CD4-positive, CD25-positive, alpha-beta regulatory T cell (primary cell): ENCODE results near the gene PTH. TPM values are rescaled to one million over a fixed set of nuclear protein-coding genes. Genes with fewer than 3 reads are reported as not detected.

ENCODE experiments used
- ATAC-seq, 2 donors: fragments of 150-1000 bp; cut with Tn5 transposase; one replicate each; pipeline ENCODE4 v1.10.0; 2021; ENCODE audit warnings: low read depth in 2 of 2, moderate number of reproducible peaks in 2 of 2, moderate library complexity in 1 of 2
- DNase-seq, 3 donors: peaks; one replicate each; pipeline versions ENCODE4 v3.0.0 to v3.0.0-alpha.2; 2012 to 2022; ENCODE audit warnings: mixed read lengths in 1 of 3
- H3K27ac ChIP-seq: one replicate; pipeline ENCODE4 v1.7.0; 2013; ENCODE audit warnings: mild to moderate bottlenecking, low read length; ENCODE audit not compliant: insufficient read depth, poor library complexity, severe bottlenecking
- H3K27me3 ChIP-seq: one replicate; pipeline ENCODE4 v1.7.0; 2013; ENCODE audit warnings: low read length; ENCODE audit not compliant: control insufficient read depth, insufficient read depth
- H3K36me3 ChIP-seq: one replicate; pipeline ENCODE4 v1.7.0; 2013; ENCODE audit warnings: mild to moderate bottlenecking, low read length, moderate library complexity; ENCODE audit not compliant: control insufficient read depth, insufficient read depth
- H3K4me1 ChIP-seq: 2 replicates; pipeline ENCODE4 v1.7.0; 2013; ENCODE audit warnings: mild to moderate bottlenecking, low read length; ENCODE audit not compliant: insufficient read depth, control insufficient read depth, poor library complexity, severe bottlenecking
- H3K4me3 ChIP-seq: one replicate; pipeline ENCODE4 v1.7.0; 2013; ENCODE audit warnings: low read depth, mild to moderate bottlenecking, low read length, moderate library complexity
- H3K9me3 ChIP-seq, 2 experiments: 1 replicate in 1 of 2; 2 replicates in 1 of 2; pipeline ENCODE4 v1.7.0; 2013; ENCODE audit warnings: low read length in 2 of 2, mild to moderate bottlenecking in 1 of 2, moderate library complexity in 1 of 2; ENCODE audit not compliant: control insufficient read depth in 2 of 2
- H3K27ac Mint-ChIP-seq, 3 donors: one replicate each; pipeline ENCODE4 v1.8.0; 2020 to 2022; ENCODE audit warnings: mild to moderate bottlenecking in 3 of 3, mixed read lengths in 3 of 3, moderate library complexity in 2 of 3
- H3K27me3 Mint-ChIP-seq: one replicate; pipeline ENCODE4 v1.8.0; 2022; ENCODE audit warnings: mild to moderate bottlenecking, mixed read lengths
- H3K36me3 Mint-ChIP-seq: one replicate; pipeline ENCODE4 v1.8.0; 2020; ENCODE audit warnings: mixed read lengths
- H3K4me1 Mint-ChIP-seq, 4 donors: one replicate each; pipeline ENCODE4 v1.8.0; 2020 to 2022; ENCODE audit warnings: mixed read lengths in 4 of 4, mild to moderate bottlenecking in 1 of 4
- H3K4me3 Mint-ChIP-seq, 4 donors: one replicate each; pipeline ENCODE4 v1.8.0; 2020 to 2022; ENCODE audit warnings: mild to moderate bottlenecking in 4 of 4, mixed read lengths in 4 of 4, moderate library complexity in 3 of 4
- H3K9me3 Mint-ChIP-seq, 7 donors: one replicate each; pipeline ENCODE4 v1.8.0; 2020 to 2022; ENCODE audit warnings: mixed read lengths in 7 of 7, mild to moderate bottlenecking in 3 of 7, moderate library complexity in 2 of 7
- polyA plus RNA-seq, 4 donors: library from polyadenylated mRNA; unstranded; fragments of 300-500 nt; fragmentation: Illumina TruSeq; gene quantifications; one replicate each; pipeline ENCODE4 v1.2.3, GENCODE V29; 2021
- total RNA-seq: library from RNA; stranded (reverse); gene quantifications from one replicate; pipeline ENCODE4 v1.2.3, GENCODE V29; 2022

PTH gene
- total and polyA plus RNA-seq, 5 donors from 2014 or later, result not detected

GRCh38 chr11:13448876-13449275 lies 46.9 kb downstream of the PTH start:
- Mint-ChIP-seq H3K4me1 (peaks cover 40 to 61% (median 44%) of the 10 kb centered on the region in 4 donors), H3K27ac (no peak overlapping the region)
- H3K27ac ChIP-seq, result no peak overlapping the region

DNA sequence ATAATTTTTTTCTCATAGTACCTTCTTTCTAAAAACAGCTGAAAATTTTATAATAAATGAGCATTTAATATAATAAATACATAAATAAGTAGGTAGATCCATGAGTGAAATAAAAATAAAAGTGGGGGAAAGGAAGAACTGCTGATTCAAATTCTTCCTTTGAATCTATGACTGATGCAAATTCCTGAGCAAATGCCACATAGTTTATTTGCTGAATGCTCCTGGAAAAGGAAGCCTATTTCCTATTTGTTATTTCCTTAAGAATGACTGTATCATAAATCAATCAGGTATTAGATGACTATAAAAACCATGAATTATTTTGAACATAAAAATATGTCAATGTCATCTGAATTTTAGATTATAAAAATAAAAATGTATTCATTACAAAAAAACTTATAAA lies 49.4 kb downstream of the PTH start:
- no peak for DNase-seq
- no peak overlapping the region for H3K27ac Mint-ChIP-seq
- H3K27ac ChIP-seq, result no peak overlapping the region
- no peak overlapping the region for H3K4me3 ChIP-seq
- H3K4me1 Mint-ChIP-seq, result peaks cover 41 to 61% (median 43%) of the 10 kb centered on the region in 4 donors
- H3K36me3 ChIP-seq, result peaks cover 2% of the 10 kb centered on the region
- H3K9me3 ChIP-seq, result no peaks in the 10 kb centered on the region
- H3K36me3 Mint-ChIP-seq, result peaks cover 20% of the 10 kb centered on the region
- H3K4me1 ChIP-seq, result peaks cover 2% of the 10 kb centered on the region
- H3K9me3 Mint-ChIP-seq, result peaks cover 0 to 6% (median 2%) of the 10 kb centered on the region in 7 donors
- H3K27me3 ChIP-seq, result no peaks in the 10 kb centered on the region
- peak overlapping the region in 1 of 4 donors; percentile 36 for H3K4me3 Mint-ChIP-seq
- no peaks in the 10 kb centered on the region for H3K27me3 Mint-ChIP-seq
- ATAC-seq, result no peak

More at GRCh38 chr11:13448876-13449275, 46.9 kb downstream of the PTH start:
- DNase-seq, result no peak
- Mint-ChIP-seq H3K4me3 (no peak overlapping the region), H3K9me3 (peaks cover 0 to 13% (median 4%) of the 10 kb centered on the region in 7 donors), H3K36me3 (peaks cover 33% of the 10 kb centered on the region), H3K27me3 (no peaks in the 10 kb centered on the region)
- Histone ChIP-seq H3K27me3 (no peaks in the 10 kb centered on the region), H3K4me1 (peaks cover 2% of the 10 kb centered on the region), H3K36me3 (peaks cover 2% of the 10 kb centered on the region), H3K4me3 (no peak overlapping the region), H3K9me3 (peaks cover 0 to 7% of the 10 kb centered on the region in 2 experiments)
- no peak for ATAC-seq

- peaks cover 0 to 4% (median 2%) of the 10 kb centered on the region in 7 donors for H3K9me3 Mint-ChIP-seq
- H3K4me3 Mint-ChIP-seq, result no peak overlapping the region
- ATAC-seq, result no peak
- H3K27ac Mint-ChIP-seq, result no peak overlapping the region
- DNase-seq, result no peak
- Histone ChIP-seq H3K9me3 (no peaks in the 10 kb centered on the region), H3K4me1 (peaks cover 5% of the 10 kb centered on the region), H3K27ac (no peak overlapping the region), H3K4me3 (no peak overlapping the region), H3K36me3 (peaks cover 2% of the 10 kb centered on the region), H3K27me3 (no peaks in the 10 kb centered on the region)
- H3K27me3 Mint-ChIP-seq, result no peaks in the 10 kb centered on the region
- peaks cover 14% of the 10 kb centered on the region for H3K36me3 Mint-ChIP-seq
- H3K4me1 Mint-ChIP-seq, result peaks cover 38 to 58% (median 43%) of the 10 kb centered on the region in 4 donors
Measured at GRCh38 chr11:13445588-13445987, 50.2 kb downstream of the PTH start.

Other genes with a start within 250 kb of the PTH start
- 104 TPM for gene BMAL1, start 218.2 kb downstream of the PTH start, total RNA-seq
- 10 to 100 TPM; 16.3 to 21.3 (median 19.4) TPM for gene BMAL1, start 218.2 kb downstream of the PTH start, polyA plus RNA-seq
- gene BTBD10, start 32.8 kb downstream of the PTH start, total RNA-seq, result 18.9 TPM
- 10 to 100 TPM; 12.9 to 14.2 (median 13.4) TPM for gene BTBD10, start 32.8 kb downstream of the PTH start, polyA plus RNA-seq
- 41.0 TPM for gene FAR1, start 172.7 kb upstream of the PTH start, total RNA-seq
- 10 to 100 TPM in 1 of 4 donors, 1 to 10 TPM in 3; 7.8 to 11.4 (median 9.5) TPM for gene FAR1, start 172.7 kb upstream of the PTH start, polyA plus RNA-seq